AG10803 (cell line): Measurements from ENCODE around the gene PPM1H.

ENCODE experiments used
- DNase-seq: peaks from one replicate; pipeline ENCODE4 v3.0.0; 2010; ENCODE audit warnings: low read depth
- H3K4me3 ChIP-seq: 2 replicates; pipeline ENCODE4 v1.5.1; 2011; ENCODE audit warnings: mild to moderate bottlenecking, low read length, control low read depth
- TF ChIP-seq, protein P1 (sequence below): conservative IDR thresholded peaks from 2 replicates; pipeline ENCODE4 v1.5.1; 2011; ENCODE audit warnings: mild to moderate bottlenecking, low read length, control low read depth, inconsistent platforms

Gene PPM1H

DNA sequence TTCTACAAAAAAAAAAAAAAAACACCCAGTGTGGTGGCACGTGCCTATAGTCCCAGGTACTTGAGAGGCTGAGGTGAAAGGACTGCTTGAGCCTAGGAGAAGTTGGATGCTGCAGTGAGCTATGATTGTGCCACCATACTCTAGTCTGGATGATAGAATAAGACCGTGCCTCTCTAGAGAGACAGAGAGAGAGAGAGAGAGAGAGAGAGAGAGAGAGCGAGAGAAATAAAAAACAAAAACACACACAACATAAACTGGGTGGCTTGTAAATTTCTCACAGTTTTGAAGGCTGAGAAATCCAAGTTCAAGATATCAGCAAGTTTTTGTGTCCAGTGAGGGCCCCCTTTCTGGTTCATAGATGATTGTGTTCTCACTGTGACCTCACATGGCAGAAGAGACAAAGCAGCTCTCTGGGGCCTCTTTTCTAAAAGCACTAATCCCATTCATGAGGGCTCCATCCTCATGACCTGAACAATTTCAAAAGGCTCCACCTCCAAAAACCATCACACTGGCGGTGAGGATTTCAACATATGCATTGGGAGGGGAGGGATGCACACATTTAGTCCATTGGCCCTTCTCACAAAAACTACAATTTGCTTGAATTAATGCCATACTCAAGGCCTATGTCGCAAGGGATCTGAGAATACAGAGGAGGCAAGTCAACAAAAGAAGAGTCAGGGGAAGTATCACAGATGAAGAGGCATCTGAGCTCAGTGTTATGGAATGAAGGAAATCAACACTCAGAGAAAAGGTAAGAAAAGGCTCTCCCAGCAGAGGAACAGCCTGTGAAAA lies 94.9 kb downstream of the PPM1H start:
- DNase-seq, result peak; percentile 22
- TF ChIP-seq, protein P1, sequence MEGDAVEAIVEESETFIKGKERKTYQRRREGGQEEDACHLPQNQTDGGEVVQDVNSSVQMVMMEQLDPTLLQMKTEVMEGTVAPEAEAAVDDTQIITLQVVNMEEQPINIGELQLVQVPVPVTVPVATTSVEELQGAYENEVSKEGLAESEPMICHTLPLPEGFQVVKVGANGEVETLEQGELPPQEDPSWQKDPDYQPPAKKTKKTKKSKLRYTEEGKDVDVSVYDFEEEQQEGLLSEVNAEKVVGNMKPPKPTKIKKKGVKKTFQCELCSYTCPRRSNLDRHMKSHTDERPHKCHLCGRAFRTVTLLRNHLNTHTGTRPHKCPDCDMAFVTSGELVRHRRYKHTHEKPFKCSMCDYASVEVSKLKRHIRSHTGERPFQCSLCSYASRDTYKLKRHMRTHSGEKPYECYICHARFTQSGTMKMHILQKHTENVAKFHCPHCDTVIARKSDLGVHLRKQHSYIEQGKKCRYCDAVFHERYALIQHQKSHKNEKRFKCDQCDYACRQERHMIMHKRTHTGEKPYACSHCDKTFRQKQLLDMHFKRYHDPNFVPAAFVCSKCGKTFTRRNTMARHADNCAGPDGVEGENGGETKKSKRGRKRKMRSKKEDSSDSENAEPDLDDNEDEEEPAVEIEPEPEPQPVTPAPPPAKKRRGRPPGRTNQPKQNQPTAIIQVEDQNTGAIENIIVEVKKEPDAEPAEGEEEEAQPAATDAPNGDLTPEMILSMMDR, result no peak
- H3K4me3 ChIP-seq, result no peak overlapping the region

DNA sequence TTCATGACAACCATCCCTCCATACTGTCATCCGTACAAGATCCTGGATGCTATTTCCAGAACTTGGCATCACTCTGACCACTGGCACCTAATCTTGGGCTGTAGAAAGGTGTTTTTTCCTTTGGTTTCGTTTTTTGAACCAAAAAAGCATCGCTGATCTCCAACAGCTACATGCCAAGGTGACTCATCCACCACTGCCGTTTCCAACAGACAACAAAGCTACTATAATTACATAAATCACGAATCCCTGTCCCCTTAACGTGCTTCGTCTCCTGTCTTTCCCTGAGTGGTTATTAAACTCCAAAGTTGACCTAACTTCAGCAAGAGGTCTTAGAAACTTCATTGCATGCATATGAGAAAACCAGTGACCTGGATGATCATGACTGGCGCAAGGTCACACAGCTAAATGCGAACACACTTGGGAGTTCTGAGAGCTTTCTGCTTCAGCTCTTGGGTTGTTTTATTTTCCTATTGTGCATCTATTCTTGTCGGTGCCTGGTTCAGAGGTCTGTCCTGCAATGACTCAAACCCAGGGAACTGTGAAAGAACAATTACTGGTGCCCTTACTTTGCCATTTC lies 99.9 kb downstream of the PPM1H start:
- peak; percentile 34 for DNase-seq
- TF ChIP-seq, protein P1, result no peak
- H3K4me3 ChIP-seq, result no peak overlapping the region

DNA sequence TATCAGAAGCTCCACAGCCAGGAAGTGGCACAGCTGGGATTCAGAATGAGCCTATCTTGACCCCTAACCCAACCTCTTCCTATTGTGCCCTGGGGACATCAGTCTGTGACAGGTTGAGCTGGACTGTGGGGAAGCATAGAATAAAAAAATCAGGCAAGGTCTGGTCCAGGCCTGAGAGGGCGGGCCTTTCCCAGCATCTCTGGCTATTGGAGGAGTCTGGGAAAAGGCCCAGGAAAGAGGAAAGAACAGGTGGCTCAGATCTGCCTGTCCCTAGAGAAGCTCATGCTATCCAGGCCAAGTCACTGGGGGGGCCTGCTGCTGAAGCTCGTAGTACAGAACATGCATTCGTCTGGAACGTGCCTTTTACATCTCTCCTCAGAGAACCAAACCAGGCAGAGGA lies 100.5 kb downstream of the PPM1H start:
- no peak overlapping the region for H3K4me3 ChIP-seq
- TF ChIP-seq, protein P1, result no peak
- DNase-seq, result no peak

DNA sequence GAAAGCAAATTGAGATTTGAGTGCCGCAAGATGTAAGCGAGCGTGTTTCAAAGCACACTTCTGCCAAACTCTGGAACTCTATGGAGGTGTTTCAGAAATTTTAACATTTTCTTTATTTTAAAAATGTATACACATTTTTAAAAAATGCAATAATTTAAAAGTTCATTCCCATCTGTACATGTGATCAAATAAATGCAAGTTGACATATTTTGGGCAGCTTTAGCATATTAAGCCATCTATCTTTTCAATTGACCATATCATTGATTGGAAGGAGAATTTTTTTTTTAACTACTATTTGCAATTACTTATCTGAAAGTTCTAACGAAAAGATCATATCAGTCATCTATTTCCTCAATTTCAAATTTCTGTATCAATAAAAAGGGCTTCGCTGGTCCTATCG lies 101.3 kb downstream of the PPM1H start:
- TF ChIP-seq, protein P1, result no peak
- H3K4me3 ChIP-seq, result no peak overlapping the region
- no peak for DNase-seq

DNA sequence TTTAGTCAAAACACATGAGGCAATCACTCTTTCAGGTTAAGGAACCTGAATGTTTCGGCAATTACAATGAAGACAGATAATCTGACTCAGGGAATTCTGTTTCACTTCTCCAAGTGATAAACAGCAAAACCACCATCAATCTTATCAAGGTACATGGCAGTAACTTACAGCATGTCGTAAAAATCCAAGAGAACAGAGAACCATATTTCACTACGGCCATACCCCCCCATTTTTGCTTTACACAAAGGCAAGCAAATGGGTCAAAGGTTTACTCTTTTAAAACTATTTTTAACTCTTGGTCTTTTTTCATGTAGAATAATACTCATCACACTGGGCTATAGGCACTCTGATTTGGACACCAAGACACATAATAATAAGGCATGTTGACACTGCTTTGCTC lies 102.4 kb downstream of the PPM1H start:
- H3K4me3 ChIP-seq, result no peak overlapping the region
- DNase-seq, result no peak
- TF ChIP-seq, protein P1, result no peak

DNA sequence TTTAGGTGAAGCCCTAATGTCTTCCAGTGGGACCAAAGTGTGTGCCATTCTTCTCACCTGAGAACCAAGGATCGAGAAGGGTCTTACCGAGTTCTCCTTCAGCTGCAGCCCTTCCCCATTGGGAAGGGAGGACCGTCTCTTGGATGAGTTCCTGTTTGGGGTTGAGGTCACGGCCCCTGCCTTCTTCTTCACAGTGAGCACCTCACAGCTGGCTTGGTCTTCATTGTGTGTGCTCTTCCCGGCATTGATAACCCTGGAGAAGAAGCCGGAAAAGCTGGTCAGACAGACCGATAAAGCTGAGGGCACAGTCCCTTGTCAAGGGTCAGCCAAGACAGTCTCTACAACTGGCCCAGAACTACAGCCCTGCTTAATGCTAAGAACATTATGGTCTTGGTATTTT lies 102.9 kb downstream of the PPM1H start:
- TF ChIP-seq, protein P1, result no peak
- no peak overlapping the region for H3K4me3 ChIP-seq
- no peak for DNase-seq

DNA sequence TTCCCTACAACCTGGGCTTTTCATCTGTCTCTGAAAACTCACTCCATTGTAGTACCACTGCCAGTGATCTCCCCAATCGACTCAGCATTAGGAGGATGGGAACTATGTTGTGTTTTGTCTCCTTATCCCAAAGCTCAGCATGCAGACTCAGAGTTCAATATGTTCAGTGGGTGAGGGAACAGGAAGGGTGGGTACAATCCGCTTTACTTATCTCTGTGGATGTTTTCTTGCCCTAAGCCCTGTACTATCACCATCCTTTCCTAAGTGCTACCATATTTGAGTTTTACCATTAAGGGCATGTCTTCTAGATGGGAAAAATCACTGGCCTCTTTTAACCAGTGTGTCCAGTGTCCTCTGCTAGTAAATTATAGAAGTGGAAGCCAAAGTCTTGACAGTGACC lies 107.1 kb downstream of the PPM1H start:
- TF ChIP-seq, protein P1, result no peak
- no peak for DNase-seq
- no peak overlapping the region for H3K4me3 ChIP-seq
